LHCN-M2 (cell line): ENCODE data around the gene JMJD4. TPM values are rescaled to one million over a fixed set of nuclear protein-coding genes. Genes with fewer than 3 reads are reported as not detected.

Experiments used
- DNase-seq: peaks from one replicate; pipeline ENCODE4 v3.0.0-alpha.2; 2012; ENCODE audit warnings: low read depth
- polyA plus RNA-seq: library from polyadenylated mRNA; unstranded; fragments of >200 nt; gene quantifications from one replicate; pipeline ENCODE4 v1.2.1, GENCODE V29; 2012; ENCODE audit warnings: missing spikeins
- total RNA-seq: library from RNA; depleted of rRNA; stranded (reverse); fragments of >200 nt; gene quantifications from 2 replicates; pipeline ENCODE4 v1.2.3, GENCODE V29; 2014; rRNA removed

Gene JMJD4, protein sequence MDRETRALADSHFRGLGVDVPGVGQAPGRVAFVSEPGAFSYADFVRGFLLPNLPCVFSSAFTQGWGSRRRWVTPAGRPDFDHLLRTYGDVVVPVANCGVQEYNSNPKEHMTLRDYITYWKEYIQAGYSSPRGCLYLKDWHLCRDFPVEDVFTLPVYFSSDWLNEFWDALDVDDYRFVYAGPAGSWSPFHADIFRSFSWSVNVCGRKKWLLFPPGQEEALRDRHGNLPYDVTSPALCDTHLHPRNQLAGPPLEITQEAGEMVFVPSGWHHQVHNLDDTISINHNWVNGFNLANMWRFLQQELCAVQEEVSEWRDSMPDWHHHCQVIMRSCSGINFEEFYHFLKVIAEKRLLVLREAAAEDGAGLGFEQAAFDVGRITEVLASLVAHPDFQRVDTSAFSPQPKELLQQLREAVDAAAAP
- 30.2 and 32.4 TPM in 2 replicates for total RNA-seq
- polyA plus RNA-seq, result 19.2 TPM

DNA sequence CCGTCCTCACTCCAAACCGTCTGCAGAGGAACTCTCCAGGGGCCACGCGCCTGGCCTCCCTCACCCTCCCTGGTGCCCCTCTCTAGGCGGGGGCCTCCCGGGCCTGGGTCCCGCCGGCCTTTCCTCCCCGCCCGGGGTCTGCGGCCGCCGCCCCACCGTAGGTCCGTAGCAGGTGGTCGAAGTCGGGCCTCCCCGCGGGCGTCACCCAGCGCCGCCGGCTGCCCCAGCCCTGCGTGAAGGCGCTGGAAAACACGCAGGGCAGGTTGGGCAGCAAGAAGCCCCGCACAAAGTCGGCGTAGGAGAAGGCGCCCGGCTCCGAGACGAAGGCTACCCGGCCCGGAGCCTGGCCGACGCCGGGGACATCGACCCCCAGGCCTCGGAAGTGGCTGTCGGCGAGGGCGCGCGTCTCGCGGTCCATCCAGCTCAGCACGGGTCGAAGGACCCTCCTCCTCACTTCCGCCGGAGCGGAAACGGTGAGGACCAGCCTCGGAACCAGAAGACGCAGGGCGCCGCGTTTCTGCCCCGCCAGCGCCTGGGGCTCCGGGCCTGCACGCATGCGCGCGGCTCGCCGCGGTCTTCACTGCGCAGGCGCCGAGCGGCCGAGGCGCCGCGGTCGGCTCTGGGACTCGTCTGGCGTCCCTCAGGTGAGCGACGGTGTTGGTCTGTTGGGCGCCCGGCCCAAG is at the start of gene JMJD4, which contains the start of gene SNAP47:
Gene JMJD4 (minus strand): TSS at position 447 of the 683 bp plus-strand sequence. CDS start 29 bp downstream, at position 418.
Gene SNAP47 (plus strand): TSS at position 580 of the 683 bp plus-strand sequence. CDS start 12,302 bp downstream, outside the sequence.
- DNase-seq, result peak; percentile 85

DNA sequence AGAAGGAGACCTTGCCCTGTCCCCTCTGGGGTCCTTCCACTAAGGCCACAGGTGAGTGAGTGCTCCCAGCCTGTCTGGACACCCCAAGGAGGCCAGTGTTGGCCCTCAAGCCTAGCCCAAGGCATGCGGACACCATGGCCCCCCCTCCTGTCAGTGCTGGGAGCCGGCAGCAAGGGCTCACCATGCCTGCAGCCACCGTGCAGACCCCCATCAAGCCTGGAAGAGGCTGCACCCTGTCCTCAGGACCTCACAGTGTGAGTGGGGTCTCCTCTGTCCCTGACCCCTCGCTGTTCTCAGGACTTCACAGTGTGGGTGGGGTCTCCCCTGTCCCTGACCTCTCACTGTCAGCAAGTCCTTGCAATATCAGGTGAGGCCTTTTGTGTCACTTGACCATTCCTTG is 47.1 kb upstream of the JMJD4 start:
- no peak for DNase-seq

DNA sequence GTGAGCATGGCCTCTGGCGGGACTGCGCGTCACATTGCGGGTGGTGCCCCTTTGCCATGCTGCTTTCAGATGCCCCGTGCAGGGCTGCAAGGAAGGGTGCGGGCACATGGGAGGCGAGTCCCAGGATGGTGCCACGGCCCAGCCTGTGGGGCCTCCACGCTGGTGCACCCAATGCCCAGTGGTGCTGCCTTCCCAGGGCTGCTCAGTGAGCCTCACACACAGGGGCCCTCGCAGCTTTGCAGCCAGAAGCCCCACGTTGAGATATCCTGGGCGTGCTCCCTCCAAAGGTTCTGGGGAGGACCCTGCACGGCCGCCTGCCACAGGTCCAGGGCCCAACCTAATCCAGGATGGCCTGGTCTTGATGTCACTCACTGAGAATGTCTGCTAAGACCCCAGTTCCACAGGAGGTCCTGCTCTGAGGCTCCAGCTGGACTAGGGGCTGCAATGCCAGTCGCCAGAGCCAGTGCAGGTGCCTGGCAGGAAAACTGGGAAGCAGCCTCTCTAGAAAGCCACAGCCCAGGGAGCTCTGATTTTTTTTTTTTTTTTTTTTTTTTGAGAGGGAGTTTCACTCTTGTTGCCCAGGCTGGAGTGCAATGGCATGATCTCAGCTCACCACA is 46.3 kb upstream of the JMJD4 start:
- no peak for DNase-seq

DNA sequence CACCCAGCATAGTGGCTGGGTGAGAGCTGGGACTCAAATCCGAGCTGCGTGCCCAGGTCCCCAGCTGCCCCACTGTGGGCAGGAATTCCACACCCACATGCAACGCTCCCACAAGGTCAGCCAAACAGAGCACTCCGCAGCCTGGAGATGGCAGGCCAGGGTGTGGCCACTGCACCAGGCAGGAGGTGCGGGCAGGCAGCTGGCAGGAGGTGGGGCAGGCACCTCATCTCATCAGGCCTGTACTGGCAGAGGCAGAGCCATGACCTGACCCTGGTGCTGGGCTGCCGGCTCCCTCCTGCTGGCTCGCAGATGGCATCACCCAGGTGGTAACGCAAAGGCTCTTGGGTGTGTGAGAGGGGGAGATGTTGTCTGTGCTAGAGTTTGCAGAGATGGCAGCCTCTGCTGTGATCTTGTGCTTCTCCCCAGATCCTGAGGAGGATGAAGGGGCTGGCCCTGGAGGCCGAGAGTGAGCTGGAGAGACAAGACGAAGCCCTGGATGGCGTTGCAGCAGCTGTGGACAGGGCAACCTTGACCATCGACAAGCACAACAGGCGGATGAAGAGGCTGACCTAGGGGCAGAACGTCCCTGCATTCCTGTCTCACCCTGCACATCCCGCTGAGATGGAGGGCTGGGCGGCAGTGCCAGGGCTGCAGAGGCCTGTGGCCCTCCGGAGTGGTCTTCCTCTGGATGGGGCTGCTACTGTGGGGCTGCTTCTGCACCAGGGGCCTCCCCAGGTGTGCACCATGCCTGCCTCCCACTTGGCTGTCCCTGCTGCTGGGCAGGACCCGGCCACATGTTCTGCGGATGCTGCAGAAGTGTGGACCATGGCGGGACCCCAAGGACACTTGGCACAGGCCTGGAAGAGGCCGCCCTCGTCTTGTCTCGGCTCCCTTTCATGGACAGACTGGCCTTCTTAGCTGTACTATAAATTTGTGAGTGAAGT is 45.3 kb upstream of the JMJD4 start:
- DNase-seq, result no peak

DNA sequence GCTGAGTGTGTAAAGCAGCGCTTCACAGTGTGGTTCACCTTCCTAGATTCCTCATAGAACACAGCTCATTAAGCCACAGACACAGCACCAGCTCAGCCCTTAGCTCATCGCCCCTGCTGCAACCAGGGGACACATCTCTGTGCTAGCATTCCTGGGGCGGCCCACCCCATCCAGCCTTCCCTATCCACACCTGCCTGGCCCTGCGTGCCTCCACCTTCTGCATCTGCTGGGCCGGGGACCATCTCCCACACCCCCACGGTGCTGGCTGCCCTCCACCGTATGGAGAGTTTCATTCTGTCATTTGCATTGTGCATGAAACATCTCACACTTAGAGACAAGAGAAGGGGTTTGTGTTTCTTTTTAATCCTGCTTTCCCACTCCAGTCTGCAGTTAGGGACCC is 44.6 kb upstream of the JMJD4 start:
- DNase-seq, result no peak

DNA sequence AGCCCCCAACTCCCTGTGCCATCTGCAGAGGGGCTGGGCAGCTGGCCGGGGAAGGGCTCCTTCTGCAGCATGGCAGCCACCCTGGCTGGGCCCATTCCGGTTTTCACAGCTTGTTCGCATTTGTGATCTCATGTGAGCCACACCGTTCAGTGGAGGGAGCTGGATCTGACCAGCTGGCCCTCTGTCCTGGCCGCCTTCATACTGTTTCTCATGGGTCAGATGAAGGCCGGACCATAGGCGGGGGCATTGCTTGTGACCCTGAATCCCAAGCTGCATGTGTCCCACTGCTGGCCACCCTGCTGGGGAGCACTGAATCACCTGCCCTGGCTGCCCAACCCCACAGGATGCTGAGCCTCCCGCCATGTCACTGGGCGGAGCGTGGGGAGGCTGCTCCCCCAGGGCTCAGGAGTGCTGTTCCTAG is 43.9 kb upstream of the JMJD4 start:
- no peak for DNase-seq

DNA sequence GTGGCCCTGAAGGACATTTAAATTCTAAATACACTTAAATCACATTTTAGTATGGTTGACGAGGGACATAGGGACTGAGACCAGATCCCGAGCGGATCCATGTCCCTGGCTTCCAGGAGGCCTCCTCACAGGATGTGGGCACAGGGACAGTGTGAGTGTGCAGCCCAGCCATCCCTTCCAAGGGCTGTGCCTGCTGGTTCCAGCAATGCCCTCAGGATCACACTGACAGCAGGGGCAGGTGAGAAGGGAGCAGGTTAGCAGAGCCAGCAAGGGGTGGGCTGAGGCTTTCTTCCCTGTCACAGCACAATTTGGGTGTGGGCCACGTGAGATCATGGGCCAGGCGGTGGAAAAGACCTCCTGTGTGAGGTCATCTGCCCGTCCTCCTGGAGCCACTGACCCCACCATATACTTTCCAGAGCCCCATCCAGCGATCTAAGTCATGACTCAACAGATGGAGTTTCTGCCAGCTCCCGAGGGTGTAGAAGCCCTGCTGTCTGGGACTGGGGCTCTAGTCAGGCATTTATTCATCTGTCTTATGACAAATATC is 43.4 kb upstream of the JMJD4 start:
- peak; percentile 66 for DNase-seq

DNA sequence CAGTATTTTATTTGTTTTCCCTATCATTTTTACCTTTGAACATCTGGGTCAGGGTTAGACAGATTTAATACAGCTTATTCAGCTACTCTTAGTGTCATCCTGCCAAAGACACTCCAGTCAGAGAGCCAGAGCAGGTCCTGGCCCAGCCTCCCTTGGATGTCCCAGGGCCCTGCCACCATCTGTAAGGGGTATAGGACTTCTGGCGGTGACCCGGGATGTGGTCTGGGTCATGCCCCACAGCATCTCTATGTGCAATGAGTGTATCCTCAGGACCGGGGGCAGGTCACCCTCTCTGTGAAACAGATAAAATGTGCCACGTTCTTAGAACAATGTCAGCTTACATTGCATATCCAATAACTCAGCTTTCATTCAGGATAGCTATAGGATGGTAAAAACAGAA is 42.5 kb upstream of the JMJD4 start:
- DNase-seq, result no peak

DNA sequence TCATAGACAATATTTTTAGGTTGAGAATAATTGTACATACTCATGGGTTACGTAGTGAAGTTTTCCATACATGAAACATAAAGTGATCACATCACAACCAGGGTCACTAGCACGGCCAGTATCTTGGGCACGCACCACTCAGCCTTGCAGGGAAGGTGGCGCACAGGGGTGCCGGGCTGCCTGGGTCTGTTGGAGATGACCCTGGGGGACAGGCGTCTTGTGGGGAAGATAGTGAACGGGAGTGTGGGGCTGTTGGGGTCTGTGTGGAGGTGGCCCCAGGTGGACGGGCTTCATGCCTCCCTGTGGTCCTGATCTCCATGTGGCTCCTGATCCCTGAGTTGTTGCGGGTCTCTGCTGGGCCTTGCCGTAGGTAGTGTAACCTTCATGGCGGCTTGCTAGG is 42.1 kb upstream of the JMJD4 start:
- no peak for DNase-seq

DNA sequence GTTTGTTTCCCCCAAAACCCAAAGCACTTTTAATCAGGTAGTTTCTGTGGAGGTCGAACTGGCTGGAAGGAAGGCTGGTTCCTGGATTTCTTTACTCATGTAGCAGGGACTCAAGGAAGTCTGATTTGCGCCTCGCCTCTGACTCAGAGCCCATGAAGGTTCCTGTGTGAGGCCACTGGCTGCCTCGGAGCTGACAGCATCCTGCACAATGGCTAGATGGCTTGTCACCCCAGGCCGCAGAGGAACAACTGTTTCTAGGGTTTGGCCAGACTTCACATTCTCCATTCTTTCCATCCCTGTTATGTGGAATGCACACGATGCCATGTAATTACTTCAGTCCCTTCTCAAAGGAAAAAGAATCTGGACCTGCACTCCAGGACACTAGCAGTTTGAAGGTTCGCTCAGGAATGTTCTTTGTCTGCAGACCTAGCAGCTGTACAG is 41.2 kb upstream of the JMJD4 start:
- peak; percentile 93 for DNase-seq

DNA sequence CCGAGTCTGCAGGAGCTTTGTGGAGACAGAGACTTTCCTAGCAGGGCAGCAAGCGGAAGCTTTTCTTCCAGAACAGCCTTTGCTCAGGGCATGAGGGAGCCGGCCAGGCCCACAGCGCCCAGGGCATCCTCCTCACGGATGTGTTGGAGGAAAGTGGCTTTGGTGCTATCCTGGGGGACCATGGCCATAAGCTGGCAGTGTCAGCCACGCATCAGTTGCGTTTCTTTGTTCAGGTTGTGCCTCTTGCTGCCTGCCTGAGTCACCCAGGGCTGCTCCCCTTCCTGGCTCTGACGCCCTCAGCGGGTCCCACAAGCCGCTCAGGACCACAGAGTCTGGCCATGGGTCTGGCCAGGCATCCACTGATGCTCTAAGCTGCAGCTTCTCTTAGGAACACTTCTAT is 40.7 kb upstream of the JMJD4 start:
- no peak for DNase-seq

DNA sequence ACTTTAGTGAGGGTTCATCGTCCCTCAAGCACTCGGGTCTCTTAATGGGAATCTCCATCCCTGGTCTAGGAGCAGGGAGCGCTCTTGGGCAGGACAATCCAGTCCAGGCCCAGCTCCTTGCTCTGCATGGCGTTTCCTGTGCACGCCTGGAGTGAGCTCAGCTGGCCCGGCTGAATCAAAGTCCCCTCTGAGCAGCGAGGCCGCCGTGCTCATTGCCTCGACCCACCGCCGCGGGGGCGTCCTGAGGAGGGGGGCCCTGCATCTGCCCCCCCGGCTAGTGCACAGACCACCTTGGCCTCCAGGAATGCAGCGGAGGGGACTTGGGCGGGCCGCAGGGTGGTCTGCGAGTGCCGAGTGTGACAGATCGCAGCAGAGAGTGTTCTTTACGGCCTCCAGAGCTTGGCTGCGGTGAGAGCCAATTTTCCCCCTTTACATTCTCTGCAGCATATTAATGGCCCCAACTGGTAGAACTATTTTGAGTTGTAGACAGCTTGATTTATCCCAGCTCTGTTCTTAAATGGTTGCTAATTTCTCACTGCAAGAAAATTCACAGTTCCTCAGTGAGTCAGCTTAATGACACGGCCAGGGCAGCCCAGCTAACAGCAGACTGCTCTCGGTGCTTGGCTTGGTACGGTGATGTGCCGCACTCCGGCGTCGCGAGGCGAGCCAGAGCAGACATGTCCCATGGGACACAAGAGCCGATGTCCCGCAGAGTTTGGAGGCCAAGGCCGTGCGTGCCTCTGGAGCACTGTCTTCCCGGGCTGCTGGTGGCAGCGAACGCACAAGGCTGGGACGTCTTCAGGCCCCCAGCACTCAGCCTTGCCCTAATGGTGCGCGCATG is 39.9 kb upstream of the JMJD4 start:
- DNase-seq, result peak; percentile 68

DNA sequence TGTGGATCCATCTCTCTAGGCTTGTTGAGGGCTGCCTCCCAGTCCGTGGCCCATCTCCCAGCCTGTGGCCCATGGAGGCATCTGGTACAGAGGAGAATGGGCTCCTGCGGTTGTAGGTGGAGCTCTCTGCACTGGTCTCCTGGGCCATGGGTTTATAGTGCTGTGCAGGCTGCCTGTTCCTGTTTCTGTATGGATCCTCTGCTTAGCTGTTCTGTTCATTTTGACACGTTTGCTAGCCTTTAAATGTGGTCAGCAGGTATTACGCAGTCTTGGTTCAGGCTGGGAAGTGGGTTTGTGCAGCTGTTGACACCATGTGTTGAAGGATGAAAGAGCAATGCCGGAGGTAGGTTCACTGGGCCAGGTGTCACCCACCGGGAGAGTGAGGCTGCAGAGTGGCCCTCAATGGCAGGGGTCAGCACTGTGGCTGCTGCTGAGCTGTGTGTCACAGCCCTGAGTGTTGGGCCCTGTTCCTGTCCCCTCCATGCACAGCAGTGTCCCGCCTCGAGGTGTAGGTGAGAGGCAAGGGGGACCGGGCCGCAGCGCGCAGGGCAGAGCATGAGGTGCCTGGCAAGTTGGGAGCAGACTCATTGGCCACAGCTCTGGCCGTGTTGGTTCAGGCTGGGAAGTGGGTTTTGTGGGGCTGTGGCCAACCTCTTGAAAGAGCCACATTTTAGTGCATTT is 39.1 kb upstream of the JMJD4 start:
- DNase-seq, result no peak

DNA sequence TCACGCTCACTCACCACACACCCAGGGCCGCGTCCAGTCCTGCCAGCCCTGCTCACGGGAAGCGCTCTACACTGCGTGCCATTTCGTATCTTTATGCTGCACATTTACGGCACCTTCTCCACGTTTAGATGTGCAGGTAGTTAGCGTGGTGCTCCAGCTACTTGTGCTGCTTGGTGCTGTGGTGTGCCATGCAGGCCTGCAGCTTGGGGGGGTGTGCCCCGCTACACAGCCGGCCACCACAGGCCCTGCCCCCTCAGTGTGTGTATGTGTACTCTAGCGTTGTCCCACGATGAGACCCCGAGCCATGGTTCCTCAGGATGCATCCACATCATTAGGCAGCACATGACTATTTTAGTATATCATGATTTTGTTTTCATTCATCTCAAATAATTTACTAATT is 38.5 kb upstream of the JMJD4 start:
- no peak for DNase-seq

DNA sequence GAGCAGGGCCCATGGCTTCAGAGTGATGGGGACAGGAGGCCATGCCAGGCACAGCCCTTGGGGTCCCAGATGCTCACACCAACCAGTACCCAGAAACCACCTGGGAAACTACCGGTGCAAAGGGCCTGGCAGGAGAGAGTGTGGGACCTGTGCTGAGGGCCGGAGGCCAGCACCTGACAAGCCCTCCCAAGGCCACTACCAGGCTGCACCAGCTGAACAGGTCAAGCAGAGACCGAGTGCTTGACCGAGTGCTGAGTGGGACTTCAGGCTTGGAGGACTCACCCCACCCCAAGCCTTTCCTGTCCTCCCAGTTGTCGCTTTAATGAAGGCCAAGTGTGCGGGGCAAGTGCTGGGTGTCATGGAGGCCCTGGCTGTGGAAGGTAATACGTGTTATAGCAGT is 36.7 kb upstream of the JMJD4 start:
- DNase-seq, result no peak

DNA sequence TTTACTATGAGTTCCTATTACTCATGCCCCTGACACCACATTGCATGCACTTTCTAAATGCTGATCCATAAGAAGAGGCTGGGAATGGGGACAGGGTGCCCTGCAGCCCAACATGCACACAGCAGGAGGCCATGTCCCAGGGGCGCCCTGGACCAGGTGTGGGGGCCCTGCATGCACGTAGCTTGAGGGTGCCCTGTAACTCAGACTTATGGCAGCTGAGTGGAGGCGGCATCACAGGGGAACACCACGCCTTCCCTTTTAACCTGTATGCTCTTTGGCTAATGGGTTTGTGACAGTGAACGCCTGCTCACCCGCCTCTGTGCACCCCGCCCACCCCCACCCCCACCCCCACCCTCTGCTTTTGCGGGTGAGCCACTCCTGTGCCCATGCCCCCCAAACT is 36.2 kb upstream of the JMJD4 start:
- DNase-seq, result no peak

DNA sequence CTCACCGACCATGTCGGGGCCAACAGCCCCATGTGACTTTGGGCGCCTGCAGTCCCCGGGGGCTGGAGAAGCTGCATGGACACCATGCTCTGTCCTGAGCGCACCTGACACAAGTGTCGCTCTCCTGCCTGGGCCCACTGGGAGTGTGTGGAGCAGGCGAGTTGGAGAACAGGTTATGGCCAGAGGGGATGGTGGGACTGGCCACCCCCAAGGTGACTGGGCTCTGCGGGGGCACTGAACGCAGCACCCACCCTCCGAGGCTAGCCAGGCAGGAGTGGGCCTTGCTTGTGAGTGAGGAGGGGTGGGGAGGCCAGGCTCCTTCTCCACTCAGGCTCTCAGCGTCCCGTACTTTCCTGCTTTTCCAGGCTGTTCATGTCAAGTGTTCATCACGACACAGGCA is 35.7 kb upstream of the JMJD4 start:
- no peak for DNase-seq

DNA sequence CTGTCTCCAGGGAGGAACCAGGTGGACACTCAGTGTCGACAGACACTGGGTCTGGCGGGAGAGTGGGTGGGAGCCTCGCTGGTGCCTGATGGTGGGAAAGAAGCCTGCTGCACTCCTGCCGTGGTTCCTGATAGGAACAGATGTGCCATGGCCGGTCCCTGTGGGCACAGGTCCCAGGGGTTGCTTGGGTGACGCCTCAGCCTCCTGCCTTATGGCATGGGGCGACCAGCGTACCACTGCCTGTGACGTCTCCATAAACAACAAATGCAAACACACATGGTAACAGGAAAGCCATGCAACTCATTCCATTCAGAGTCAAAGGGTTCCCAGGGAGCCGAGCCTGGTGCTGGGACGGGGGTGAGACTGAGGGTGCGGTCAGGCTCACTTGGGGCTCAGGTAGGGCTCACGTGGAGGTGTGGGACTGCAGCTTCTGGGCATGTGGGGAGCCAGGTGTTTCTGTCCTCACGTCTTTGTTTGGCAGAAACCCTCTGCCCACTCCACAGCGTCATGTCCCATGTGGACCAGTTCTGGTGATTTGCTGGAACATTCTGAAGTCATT is 34.9 kb upstream of the JMJD4 start:
- no peak for DNase-seq
